Activated T-cell treated with anti-CD3 and anti-CD28 coated beads, Interleukin-2, amount 50 U/mL, for 1 hour (primary cell): ENCODE measurements around the gene ZRANB3.
A peak's percentile ranks its signal among the peaks of the same experiment; 100 is the strongest.
"Not testable (repeated sequence)": the region's sequence is repeated elsewhere in the genome, so short reads cannot be mapped to it uniquely, and the experiment has no call there.

Experiments
- DNase-seq: peaks from one replicate; pipeline ENCODE4 v3.0.0-alpha.2; 2020

Gene ZRANB3

GRCh38 chr2:135530313-135531230 lies at the start of gene ZRANB3:
ZRANB3 (minus strand) TSS chr2:135531218.
- DNase-seq = peak; percentile 87

- DNase-seq = no peak
Observed at GRCh38 chr2:135573620-135574019, 42.6 kb upstream of the ZRANB3 start.

GRCh38 chr2:135570884-135571283 lies 39.9 kb upstream of the ZRANB3 start:
- no peak for DNase-seq

GRCh38 chr2:135563793-135564192 lies 32.8 kb upstream of the ZRANB3 start:
- no peak for DNase-seq

GRCh38 chr2:135561925-135562324 lies 30.9 kb upstream of the ZRANB3 start:
- DNase-seq = no peak

- DNase-seq = no peak
Observed at GRCh38 chr2:135557530-135557929, 26.5 kb upstream of the ZRANB3 start.

GRCh38 chr2:135555311-135555710 lies 24.3 kb upstream of the ZRANB3 start:
- DNase-seq = no peak

GRCh38 chr2:135552887-135553286 lies 21.9 kb upstream of the ZRANB3 start:
- DNase-seq = no peak

GRCh38 chr2:135551356-135551755 lies 20.3 kb upstream of the ZRANB3 start:
- DNase-seq = no peak

GRCh38 chr2:135547311-135547710 lies 16.3 kb upstream of the ZRANB3 start:
- no peak for DNase-seq

GRCh38 chr2:135546436-135546835 lies 15.4 kb upstream of the ZRANB3 start:
- DNase-seq = no peak

GRCh38 chr2:135533545-135533944 lies 2.5 kb upstream of the ZRANB3 start:
- DNase-seq = not testable (repeated sequence)

- DNase-seq = no peak
Observed at GRCh38 chr2:135532581-135532980, 1.6 kb upstream of the ZRANB3 start.

- DNase-seq = peak; percentile 89
Observed at GRCh38 chr2:135531231-135532197, 496 bp upstream of the ZRANB3 start, which contains the start of gene R3HDM1. R3HDM1 (plus strand) TSS chr2:135531484; CDS start chr2:135604846, 73,362 bp downstream.

- no peak for DNase-seq
Observed at GRCh38 chr2:135528006-135528405, 3.0 kb downstream of the ZRANB3 start.

- DNase-seq = no peak
Observed at GRCh38 chr2:135525786-135526185, 5.2 kb downstream of the ZRANB3 start.

- no peak for DNase-seq
Observed at GRCh38 chr2:135512099-135512498, 18.9 kb downstream of the ZRANB3 start.

GRCh38 chr2:135510577-135510976 lies 20.4 kb downstream of the ZRANB3 start:
- no peak for DNase-seq

GRCh38 chr2:135504811-135505210 lies 26.2 kb downstream of the ZRANB3 start:
- DNase-seq = no peak

- not testable (repeated sequence) for DNase-seq
Observed at GRCh38 chr2:135498588-135498987, 32.4 kb downstream of the ZRANB3 start.

GRCh38 chr2:135494917-135495316 lies 36.1 kb downstream of the ZRANB3 start:
- no peak for DNase-seq

GRCh38 chr2:135494503-135494902 lies 36.5 kb downstream of the ZRANB3 start:
- no peak for DNase-seq

GRCh38 chr2:135490376-135490775 lies 40.6 kb downstream of the ZRANB3 start:
- no peak for DNase-seq
